ENCODE data around the gene ZNF124.

GRCh38 chr1:247147781-247148180, 24.0 kb downstream of the ZNF124 start:
- TF ChIP-seq CTCF (conservative IDR thresholded peaks at IDR 0.05 in 1 of 2, IDR thresholded peaks at IDR 0.05 in 1 of 2; ENCODE audit: extremely low read depth in 1 of 2, insufficient read depth in 1 of 2, low read depth in 1 of 2, low read length in 2 of 2) (no peak), EZH2 (IDR thresholded peaks at IDR 0.05; ENCODE audit: borderline replicate concordance, low read length) (no peak)
